Measurements from ENCODE around the gene RAB3IL1.
A peak's percentile ranks its signal among the peaks of the same experiment; 100 is the strongest.
"Not testable (repeated sequence)": the region's sequence is repeated elsewhere in the genome, so short reads cannot be mapped to it uniquely, and the experiment has no call there.

The RAB3IL1 gene

GRCh38 chr11:61885784-61886580 is 31.4 kb downstream of the RAB3IL1 start:
- no peak for DNase-seq (ENCODE audit: low read depth)

GRCh38 chr11:61885166-61885778 is 32.1 kb downstream of the RAB3IL1 start:
- no peak for DNase-seq (ENCODE audit: low read depth)

DNA sequence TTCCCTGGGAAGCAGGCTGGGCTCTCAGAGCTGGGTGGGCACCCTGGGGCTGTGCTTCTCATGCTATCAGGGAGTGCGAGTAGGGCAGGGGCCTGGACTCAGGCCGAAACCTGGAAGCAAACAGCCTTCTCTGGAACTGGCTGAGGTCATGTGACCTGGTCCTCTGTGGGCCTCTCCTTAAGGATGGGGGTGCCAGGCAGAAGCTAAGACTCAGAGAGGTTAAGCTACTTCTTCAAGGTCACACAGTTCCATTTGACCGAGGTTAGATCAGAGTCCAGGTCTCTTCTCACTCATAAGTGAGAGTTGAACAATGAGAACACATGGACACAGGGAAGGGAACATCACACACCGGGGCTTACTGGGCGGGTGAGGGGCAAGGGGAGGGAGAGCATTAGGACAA is 33.4 kb downstream of the RAB3IL1 start:
- no peak for DNase-seq (ENCODE audit: low read depth)

GRCh38 chr11:61883327-61883726 is 34.0 kb downstream of the RAB3IL1 start:
- DNase-seq (ENCODE audit: low read depth): no peak

- no peak for DNase-seq (ENCODE audit: low read depth)
These were observed 34.5 kb downstream of the RAB3IL1 start for GRCh38 chr11:61882879-61883278.

DNA sequence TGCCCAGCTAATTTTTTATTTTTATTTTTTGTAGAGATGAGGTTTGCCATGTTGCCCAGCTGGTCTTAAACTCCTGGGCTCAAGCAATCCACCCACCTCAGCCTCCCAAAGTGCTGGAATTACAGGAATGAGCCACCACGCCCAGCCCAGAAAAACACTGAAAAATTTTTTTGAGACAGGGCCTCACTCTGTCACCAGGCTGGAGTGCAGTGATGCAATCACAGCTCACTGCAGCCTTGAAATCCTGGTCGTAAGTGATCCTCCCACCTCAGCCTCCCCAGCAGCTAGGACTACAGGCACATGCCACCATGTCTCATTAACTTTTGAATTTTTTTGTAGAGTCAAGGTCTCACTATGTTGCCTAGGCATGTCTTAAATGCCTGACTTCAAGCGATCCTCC is 35.1 kb downstream of the RAB3IL1 start:
- DNase-seq (ENCODE audit: low read depth): not testable (repeated sequence)

DNA sequence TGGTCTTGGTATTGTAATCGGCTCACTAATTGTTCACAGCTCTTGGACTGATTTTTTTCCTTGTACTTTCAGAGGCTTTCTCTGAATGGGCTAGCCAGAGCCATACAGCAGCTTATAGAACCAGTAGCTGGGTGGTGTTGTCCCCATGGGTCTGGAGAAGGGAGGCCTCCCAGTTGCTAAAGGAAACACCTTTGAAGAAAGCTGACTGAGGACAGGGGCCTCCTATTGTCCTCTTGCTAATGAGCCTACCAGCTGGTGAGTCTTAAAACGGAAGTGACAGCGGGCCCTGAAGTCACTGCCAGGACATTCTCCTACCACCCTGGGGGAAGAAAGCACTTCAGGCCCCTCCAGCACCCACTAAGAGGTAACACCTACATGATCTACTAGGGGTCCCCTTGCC is 36.0 kb downstream of the RAB3IL1 start:
- no peak for DNase-seq (ENCODE audit: low read depth)

DNA sequence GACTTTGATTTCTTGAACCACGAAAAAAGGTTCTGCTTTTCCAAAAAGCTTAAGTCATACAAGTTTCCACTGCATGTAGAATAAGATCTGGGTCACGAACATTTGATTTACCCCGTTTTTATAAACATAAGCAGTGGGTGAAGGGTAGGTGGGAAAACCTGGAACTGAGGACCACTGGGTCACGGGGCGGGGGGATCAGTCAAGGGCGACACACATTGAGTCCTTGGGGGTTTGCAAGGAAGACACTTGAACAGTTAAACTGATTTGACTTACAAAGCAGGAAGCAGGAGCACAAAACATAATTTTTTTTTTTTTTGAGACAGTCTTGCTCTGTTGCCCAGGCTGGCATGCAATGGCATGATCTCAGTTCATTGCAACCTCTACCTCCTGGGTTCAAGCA is 36.9 kb downstream of the RAB3IL1 start:
- DNase-seq (ENCODE audit: low read depth): no peak

DNA sequence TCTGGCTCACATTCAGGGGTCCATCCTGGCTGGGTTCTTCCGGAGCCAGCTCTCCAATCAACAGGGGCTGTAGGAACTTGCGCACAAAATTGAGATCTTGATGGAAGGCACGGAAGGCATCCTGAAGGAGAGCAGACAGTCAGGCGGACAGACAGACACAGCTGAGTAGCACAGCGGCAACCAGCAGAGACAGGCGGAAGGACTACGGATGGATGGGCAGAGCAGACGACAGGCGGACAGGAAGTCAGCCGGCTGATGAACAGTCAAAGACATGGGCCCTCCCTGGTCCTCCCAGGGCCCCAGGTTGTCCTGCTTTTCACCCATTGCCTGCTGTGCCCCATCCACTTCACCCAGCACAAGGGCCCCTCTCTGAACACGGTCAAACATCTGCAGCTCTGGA is 37.3 kb downstream of the RAB3IL1 start:
- no peak for DNase-seq (ENCODE audit: low read depth)

DNA sequence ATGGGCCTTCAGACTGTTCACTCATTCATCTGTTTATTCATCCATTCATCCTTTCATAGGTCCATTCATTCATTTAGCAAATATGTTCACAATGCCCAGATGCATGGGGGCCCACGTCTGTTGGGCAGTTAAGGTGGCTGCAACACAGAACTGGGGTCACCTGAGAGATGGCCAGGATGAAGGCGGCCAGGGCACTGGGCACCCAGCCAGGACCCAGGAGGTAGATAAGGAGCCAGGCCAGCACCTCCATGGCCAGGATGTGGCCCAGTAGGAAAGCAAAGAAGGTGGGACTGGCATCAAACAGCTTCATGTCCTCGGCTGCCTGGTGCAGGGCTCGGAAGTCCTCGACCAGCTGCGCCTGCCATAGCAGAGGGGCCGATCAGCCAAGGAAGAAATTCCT is 38.2 kb downstream of the RAB3IL1 start:
- no peak for DNase-seq (ENCODE audit: low read depth)

DNA sequence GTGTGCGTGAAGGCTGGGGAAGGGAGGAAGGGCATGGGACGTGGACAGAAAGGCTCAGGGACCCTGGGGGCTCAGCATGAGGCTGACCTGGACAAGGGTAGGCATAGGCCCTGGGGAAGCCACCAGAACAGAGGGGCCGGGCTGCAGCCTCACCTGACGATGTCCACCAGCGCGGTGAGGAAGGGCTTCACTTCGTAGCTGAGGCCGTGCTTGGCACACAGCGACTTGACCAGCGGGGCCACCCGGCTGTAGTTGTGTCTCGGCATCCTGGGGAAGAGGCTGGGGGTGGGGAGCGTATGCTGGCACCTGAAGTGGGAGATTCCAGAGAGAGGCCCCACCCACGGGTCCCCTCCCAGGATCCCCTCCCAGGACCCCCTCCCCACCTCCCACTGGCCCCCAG is 41.7 kb downstream of the RAB3IL1 start:
- no peak for DNase-seq (ENCODE audit: low read depth)

GRCh38 chr11:61874853-61875252 is 42.5 kb downstream of the RAB3IL1 start:
- no peak for DNase-seq (ENCODE audit: low read depth)

GRCh38 chr11:61874377-61874809 is 43.0 kb downstream of the RAB3IL1 start:
- DNase-seq (ENCODE audit: low read depth): no peak

DNA sequence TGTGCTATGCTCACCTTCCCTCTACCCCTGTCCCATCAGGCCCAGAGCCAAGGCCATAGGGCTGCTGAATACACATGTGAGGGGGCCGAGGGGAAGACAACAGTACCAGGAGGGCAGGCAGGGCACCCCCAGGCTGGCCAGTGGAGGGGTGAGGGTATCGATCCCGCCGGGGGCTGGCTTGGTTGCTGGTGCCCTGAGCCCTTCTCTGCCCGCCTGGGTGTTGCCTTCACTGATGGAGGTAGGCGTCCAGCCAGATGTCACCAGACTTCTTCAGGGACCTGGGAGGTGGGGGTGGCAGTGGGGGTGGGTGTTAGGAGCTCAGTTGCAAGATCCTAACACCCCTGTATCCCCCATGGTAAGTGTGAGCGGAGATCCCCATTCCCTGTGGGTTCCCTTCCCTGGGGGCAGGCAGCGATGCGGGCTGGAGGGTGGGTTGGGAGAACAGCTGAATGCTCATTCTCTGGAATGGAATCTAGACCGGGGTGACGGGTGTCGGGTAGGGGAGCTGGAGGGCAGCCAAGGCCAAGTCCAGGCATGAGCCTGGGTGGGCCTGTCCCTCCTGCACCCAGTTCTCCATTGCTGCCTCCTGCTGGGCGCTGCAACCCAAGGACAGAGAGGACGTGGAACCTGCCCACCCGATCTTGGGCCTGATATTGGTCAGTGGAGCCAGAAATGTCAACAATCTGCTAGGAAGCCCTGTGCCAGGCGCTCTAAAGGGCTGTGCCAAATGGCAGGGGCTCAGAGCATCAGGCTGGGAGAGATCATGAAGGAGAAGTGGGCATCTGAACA is 43.6 kb downstream of the RAB3IL1 start:
- DNase-seq (ENCODE audit: low read depth): no peak

GRCh38 chr11:61872935-61873565 is 44.3 kb downstream of the RAB3IL1 start:
- no peak for DNase-seq (ENCODE audit: low read depth)

DNA sequence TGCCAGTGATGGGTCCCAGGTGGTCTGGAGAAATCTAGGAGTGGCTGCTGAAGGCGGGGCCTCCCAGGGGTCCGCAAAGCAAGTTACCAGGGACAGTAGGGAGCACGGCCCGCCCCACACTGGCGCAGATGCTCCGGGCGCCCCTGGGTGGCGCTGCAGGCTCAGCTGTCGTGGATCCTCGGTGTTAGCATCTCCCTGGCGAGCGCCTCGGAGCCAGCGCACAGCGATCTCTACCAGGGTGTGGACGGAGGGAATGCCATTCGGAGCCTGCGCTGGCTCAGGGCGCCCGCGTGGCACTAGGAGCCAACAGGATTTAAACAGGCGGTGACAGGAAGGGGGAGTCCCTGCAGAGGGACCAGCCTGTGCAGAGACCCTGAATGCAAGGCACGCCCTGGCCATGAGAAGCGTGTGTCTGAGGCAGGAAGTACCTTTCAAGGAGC is 46.2 kb downstream of the RAB3IL1 start:
- peak; percentile 74 for DNase-seq (ENCODE audit: low read depth)

DNA sequence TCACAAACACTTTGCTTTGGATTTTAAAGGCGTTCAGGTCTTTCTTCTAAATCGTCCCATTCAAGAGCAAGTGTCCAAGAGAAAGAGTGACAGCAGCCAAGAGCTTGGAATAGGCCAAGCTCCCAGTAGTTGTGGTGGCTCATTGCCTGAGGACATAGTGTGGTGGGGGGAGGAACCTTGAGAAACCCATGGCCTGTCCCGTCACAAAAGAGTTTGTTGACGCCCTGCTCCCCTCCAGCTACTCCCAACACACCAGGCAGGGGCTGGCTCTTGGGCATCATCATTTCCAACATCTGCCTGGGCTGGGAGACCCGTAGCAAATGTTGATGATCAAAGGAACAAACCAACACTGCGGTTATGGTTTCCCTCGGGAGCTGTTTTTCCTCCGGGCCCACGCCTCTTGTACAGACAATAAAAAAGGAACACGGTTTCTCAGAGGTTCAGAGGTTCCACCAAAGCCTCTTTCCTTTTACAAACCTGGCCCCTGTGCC is 46.8 kb downstream of the RAB3IL1 start:
- DNase-seq (ENCODE audit: low read depth): no peak

DNA sequence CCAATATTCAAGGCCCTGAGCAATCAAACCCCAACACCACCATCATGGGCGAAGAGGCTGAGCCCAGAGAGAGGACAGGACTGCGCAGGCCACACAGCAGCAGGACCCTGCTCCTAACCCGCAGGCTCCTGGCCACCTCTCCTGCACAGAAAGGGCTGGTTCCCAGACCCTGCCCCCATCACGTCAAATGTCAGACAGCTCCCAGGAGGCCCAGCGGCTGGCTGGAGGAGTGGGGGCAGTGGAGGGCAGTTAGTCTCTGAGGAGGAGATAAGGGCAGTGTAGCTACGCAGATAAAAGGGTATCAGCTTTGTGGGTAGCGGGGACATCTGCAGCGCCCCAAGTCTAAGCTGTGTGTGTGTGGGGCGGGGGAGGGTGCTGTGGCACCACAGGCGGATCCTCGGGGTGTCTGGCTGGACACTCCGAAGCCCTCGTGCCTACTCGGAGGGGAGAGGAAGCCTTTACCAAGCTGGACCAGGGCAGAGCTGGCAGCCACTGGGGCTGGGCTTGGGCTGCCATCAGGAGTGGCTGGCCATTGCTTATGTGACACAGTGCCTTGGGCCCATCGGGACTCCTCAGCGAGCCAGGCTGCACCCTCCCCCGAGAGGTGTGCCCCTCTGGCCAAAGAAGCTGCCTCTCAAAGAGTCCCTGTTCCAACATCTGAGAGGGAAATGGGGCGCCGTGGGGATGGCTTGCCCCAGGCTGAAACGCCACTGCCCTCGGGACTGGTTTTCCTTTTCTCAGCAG is 47.5 kb downstream of the RAB3IL1 start:
- DNase-seq (ENCODE audit: low read depth): no peak

DNA sequence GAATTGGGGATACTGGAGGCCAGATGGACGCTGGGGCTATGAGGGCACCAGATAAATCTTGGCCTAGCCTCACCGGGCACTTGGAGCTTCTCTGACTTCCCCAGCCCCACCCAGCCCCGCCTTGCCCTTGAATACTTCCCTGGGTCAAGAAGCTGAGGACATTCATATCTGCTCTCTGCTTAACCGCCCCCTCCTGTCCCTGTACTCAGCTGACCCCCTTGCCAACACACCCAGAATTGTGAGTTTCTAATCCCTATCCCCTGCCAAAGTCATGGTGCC is 48.0 kb downstream of the RAB3IL1 start:
- no peak for DNase-seq (ENCODE audit: low read depth)

DNA sequence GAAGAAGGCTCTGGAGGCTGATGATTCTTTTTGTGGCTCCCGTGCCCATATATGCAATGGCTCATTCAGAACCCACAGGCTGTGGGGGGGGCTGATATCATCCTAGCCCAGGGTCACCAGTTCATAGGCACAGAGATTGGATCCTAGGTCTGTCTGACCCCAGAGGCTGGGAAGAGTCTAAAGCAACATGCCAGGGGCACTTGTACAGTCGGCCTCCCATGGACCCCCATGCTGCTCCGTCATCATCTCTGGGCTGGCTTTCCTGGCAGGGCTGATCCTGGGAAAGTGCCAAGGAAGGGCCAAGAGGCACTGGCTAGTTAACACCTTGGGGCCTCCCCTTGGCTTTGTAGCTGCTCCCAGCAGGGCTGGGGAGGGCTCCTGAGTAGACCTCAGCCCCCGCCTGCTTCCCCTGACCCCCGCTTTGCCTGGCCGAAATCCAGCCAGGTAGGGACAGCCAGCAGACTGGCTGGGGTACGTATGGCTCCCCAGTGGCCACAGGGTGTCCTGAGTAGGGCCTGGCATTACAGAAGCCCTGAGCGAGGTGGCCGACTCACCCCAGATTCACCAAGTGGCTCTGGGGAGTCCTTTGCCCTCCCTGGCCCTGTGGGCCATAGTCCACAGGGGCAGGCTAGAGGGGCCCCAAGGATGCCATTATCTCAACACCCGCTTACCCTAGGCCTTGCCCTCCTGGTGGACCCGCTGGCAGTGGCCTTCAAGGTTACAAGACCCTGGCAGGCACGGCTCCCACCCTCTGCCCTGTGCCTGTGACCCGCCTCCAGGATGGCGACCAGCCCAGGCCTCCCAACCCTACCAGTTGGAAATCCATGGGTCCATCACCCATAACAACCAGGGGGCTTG is 48.6 kb downstream of the RAB3IL1 start:
- DNase-seq (ENCODE audit: low read depth): no peak

GRCh38 chr11:61866958-61867343 is 50.4 kb downstream of the RAB3IL1 start:
- DNase-seq (ENCODE audit: low read depth): no peak
